HepG2 (cell line): ENCODE data around the gene SNRNP48.

Experiments used
- ATF2 ChIP-seq: sonication (generic); formaldehyde crosslinking; IDR thresholded peaks from 2 replicates; pipeline ENCODE4 v1.4.0; 2020; ENCODE audit warnings: missing genetic modification reagents
- CBX2 ChIP-seq, 2 experiments: fragments of 200-600 bp in 1 of 2; sonication (generic); formaldehyde crosslinking in 1 of 2; IDR thresholded peaks; 2 replicates each; pipeline versions ENCODE4 v1.7.0 to v1.8.1; 2018 to 2022; ENCODE audit warnings: low read depth in 2 of 2, low read length in 1 of 2, mild to moderate bottlenecking in 1 of 2, missing genetic modification reagents in 1 of 2
- CEBPB ChIP-seq: IDR thresholded peaks from 2 replicates; pipeline ENCODE4 v1.6.1; 2011; ENCODE audit warnings: low read depth, low read length, improper control_type of control experiment, borderline replicate concordance
- CTCF ChIP-seq: sonication (generic); formaldehyde crosslinking; IDR thresholded peaks from 2 replicates; pipeline ENCODE4 v1.5.0; 2020; ENCODE audit warnings: mild to moderate bottlenecking, missing genetic modification reagents, moderate library complexity
- EEA1 ChIP-seq: sonication (generic); formaldehyde crosslinking; IDR thresholded peaks from 2 replicates; pipeline ENCODE4 v1.5.1; 2020; ENCODE audit warnings: mild to moderate bottlenecking, missing genetic modification reagents, borderline replicate concordance
- EZH2 ChIP-seq: conservative IDR thresholded peaks from 2 replicates; pipeline ENCODE4 v1.6.1; 2012; ENCODE audit warnings: mild to moderate bottlenecking, low read depth, low read length, moderate library complexity
- HDAC1 ChIP-seq: sonication (generic); formaldehyde crosslinking; IDR thresholded peaks from 2 replicates; pipeline ENCODE4 v1.5.1; 2020; ENCODE audit warnings: mild to moderate bottlenecking, missing genetic modification reagents
- MAX ChIP-seq: IDR thresholded peaks from 2 replicates; pipeline ENCODE4 v1.6.1; 2012; ENCODE audit warnings: inconsistent platforms
- MYC ChIP-seq: sonication (generic); formaldehyde crosslinking; IDR thresholded peaks from 2 replicates; pipeline ENCODE4 v1.9.0; 2021; ENCODE audit warnings: missing genetic modification reagents, borderline replicate concordance
- NFATC3 ChIP-seq: sonication (generic); formaldehyde crosslinking; IDR thresholded peaks from 2 replicates; pipeline ENCODE4 v1.5.1; 2020; ENCODE audit warnings: mild to moderate bottlenecking, missing genetic modification reagents
- NR3C1 ChIP-seq: sonication (generic); formaldehyde crosslinking; IDR thresholded peaks from 2 replicates; pipeline ENCODE4 v1.4.0; 2020; ENCODE audit warnings: missing genetic modification reagents
- PREB ChIP-seq: sonication (generic); formaldehyde crosslinking; IDR thresholded peaks from 2 replicates; pipeline ENCODE4 v1.4.0; 2020; ENCODE audit warnings: missing genetic modification reagents
- SIN3A ChIP-seq: IDR thresholded peaks from 2 replicates; pipeline ENCODE4 v1.6.1; 2011; ENCODE audit warnings: low read depth, mild to moderate bottlenecking, control low read depth, low read length, borderline replicate concordance
- STAG1 ChIP-seq: sonication (generic); formaldehyde crosslinking; IDR thresholded peaks from 2 replicates; pipeline ENCODE4 v1.4.0; 2020; ENCODE audit warnings: missing genetic modification reagents

- TF ChIP-seq EEA1 (no peak), CBX2 (IDR thresholded peaks at IDR 0.05; ENCODE audit: low read depth, low read length) (no peak), CBX2 (CRISPR knock-in tag; IDR thresholded peaks at IDR 0.05; ENCODE audit: low read depth) (no peak), STAG1 (CRISPR knock-in tag) (no peak), EZH2 (no peak), MYC (CRISPR knock-in tag) (no peak), ATF2 (CRISPR knock-in tag) (no peak), PREB (CRISPR knock-in tag) (no peak), NR3C1 (CRISPR knock-in tag) (no peak), CEBPB (no peak), SIN3A (no peak), NFATC3 (no peak), CTCF (CRISPR knock-in tag) (no peak), HDAC1 (no peak), MAX (no peak)
These were observed 39.3 kb downstream of the SNRNP48 start for GRCh38 chr6:7629321-7629720.
